Ramos (cell line): ENCODE data around the gene MSH3.
"Not testable (repeated sequence)": the region's sequence is repeated elsewhere in the genome, so short reads cannot be mapped to it uniquely, and the experiment has no call there.

Experiments used
- in situ Hi-C: fragments of 300-500 bp; cut with MboI; formaldehyde crosslinking; loops from one replicate; pipeline ENCODE4 v1.14.3; 2022; ENCODE audit warnings: low sequenced_read_pairs; ENCODE audit not compliant: unreplicated experiment

The MSH3 gene

DNA sequence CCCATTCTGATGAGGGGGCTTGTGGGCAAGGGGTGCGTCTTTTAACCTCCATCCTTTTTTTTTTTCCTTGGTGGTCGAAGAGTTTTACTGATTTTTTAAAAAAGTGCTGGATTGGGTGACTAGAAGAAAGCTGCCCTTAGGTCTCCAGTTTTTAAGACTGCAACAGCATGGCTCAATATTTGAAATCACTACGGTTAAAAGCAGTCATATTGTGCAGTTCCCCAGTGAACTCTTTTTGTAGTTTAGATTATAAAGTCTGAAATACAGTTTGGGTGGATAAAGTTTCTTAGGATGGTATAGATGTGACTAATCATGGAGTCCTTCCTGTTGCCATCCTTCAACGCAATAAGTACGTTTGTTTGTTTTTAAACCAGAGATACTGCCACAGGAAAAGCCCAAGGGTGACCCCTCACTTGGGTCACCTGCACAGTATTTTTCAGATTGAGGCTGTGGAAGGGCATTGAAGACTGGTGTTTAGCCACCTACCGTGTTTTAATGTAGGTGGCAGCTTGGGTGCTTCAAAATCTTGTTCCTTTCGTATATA, 851 bp downstream of the MSH3 start:
- in situ Hi-C loops: no loop called here

DNA sequence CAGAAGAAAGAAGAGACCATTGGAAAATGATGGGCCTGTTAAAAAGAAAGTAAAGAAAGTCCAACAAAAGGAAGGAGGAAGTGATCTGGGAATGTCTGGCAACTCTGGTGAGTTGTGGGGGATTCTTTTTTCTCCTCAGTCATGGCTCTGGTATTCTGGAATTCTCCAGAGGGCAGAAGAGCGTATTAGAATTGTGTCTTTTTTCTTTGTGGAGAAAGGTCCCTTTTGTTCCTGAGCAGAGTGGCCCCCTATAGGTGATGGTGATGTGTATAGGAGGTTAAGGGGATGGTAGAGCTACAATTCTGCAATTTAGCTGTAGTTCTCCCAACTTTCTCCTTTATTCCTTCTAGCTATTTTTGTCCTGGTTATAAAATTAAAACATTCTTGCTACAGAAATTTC, 2.0 kb downstream of the MSH3 start:
- in situ Hi-C loops: no loop called here

DNA sequence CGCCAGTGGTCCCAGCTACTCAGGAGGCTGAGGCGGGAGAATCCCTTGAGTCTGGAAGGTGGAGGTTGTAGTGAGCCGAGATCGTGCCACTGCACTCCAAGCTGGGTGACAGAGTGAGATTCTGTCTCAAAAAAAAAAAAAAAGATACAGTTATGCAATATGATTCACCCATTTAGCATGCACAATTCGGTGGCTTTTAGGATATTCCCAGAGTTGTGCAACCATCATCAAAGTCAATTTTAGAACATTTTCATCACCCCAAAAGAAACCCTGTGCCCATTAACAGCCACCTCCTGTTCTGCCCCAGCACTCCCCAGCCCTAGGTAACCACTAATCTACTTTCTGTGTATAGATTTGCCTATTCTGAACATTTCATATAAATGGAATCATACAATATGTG, 4.7 kb downstream of the MSH3 start:
- in situ Hi-C loops: no loop called here

DNA sequence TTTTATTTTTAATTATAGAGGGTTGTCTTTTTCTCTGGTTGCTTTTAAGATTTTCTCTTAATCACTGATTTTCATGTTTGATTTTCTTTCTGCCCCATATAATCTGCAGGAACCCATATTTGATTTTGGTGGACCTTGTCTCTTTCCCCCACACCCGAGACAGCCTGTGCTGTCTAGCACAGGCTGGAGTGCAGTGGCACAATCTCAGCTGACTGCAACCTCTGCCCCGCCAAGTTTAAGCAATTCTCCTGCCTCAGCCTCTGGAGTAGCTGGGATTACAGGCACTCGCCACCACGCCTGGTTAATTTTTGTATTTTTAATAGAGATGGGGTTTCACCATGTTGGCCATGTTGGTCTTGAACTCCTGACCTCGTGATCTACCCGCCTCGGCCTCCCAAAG, 6.2 kb downstream of the MSH3 start:
- in situ Hi-C loops: not testable (repeated sequence)

DNA sequence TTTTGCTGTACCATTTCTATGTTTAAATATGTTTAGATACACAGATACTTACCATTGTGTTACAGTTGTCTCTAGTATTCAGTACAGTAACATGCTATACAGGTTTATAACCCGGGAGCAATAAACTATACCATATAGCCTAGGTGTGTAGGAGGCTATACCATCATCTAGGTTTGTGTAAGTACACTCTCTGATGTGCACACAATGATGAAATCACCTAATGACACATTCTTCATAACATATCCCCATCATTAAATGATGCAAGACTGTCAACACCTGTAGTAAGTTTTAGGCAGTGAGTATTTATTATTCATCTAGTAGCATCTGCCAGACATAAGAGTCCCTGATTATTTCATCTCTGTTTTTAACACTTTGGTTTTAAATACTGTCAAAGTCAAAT, 7.7 kb downstream of the MSH3 start:
- in situ Hi-C loops: no loop called here

DNA sequence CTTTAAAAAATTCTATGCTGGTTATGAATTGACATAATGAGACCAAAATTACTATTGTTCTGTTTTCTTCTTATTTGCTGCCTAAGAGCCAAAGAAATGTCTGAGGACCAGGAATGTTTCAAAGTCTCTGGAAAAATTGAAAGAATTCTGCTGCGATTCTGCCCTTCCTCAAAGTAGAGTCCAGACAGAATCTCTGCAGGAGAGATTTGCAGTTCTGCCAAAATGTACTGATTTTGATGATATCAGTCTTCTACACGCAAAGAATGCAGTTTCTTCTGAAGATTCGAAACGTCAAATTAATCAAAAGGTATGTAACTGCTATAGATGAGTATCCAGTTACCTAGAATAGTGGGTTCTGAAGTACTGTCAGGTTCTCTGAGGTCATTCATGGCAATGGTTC, 10.6 kb downstream of the MSH3 start:
- in situ Hi-C loops: no loop called here

DNA sequence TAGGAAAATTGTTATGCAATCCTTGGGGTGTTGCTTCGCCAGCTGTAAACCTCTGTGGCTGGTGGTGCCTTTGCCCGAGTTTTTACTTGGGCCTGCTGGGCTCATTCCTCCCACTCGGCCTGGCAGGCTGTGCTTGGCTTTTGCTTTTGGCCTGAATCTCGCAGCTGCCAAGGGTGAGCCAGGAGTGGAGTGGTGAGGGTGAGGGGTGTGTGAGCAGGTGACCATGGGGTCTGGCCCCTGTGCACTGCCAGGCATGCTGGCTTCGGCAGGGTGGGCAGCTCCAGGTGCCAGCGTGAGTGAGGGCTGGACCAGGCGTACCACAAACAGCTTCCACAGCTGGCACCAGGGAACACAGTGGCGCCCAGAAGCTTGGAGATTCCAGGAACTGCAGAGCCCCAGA, 12.9 kb downstream of the MSH3 start:
- in situ Hi-C loops: no loop called here

DNA sequence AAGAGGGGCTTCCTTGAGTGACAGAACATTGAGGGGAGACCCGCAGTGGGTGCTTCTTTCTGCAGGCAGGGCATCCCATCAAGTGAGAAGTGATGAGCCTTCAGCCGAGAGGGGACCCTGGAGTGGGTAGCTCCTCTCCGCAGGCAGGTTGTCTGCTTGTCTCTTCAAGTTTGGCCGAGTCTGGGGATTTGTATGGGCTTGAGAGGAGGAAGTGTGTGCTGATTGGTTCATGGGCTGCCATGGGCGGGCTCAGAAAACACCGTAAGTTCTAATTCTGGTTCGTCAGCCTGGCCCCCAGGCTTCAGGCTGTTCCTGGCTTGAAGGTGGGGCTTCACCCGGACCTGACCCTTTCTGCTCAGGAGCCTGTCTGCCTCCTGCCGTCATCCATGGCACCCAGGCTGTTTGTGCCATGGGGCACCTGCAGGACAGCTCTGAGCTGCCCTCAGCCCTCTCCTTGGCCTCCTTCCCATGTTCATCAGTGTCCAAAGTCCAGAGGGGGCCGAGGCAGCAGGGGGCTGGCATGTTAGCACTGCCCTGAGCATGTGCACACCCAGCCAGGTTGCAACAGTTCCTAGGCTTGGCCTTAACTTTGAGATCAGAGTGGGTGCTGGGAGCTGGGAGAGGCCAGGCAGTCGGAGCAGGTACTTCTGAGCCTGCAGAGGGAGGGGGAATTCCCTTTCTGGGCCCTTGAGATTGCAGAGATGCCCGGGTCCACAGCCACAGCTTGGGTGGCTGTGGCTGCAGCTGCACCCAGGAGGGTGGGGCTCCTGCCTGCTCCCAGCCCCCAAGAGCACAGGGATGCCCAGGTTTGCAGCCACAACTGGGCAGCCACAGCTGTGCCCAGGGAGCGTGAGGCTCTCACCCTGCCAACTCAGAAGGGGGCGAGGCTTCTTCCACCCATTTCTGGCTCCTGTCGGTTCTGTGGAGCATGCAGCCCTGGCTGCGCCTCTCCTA, 13.8 kb downstream of the MSH3 start:
- in situ Hi-C loops: no loop called here

DNA sequence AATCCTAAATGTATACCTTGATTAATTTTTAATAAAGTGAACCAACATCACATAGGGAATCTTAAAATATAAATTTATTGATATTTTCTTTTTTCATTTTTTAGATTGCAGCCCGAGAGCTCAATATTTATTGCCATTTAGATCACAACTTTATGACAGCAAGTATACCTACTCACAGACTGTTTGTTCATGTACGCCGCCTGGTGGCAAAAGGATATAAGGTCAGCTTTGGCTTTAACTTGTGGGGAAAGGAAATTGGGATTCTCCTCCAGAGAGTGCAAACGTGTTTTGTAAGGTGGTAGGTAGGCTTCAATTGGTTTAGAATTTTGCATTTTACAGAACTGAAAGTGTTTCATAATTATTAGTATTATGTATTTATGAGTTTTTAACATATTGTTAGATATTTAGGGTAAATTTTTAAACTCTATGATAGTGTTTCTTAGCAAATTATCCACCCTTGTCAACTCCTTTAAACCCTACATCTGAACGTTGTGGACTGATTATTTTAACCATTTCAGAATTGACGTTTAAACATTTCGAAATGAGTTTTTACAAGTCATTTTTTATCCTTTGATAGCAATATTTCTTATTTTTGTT, 17.8 kb downstream of the MSH3 start:
- in situ Hi-C loops: loop anchor here (10.0 kb wide), 1 partner anchor 577 kb away; no protein-coding TSS in a partner anchor

DNA sequence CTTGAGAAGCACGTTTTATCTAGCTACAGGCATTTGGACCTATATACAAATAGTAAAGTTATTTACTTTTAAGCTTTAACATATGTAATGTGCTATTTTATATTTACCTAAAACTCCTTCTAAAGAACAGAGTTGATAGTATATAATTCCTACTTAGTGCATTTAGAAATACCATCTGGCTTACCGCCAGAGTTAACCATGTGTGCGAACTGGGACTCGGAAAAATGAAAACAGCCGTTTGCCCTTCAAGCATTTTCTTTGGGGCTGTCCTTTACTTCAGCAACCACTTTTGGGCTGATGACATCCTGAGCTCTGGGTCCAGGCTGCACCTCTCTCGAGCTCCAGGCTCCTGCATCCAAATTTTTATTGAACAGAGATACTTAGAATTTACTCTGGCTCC, 22.3 kb downstream of the MSH3 start:
- in situ Hi-C loops: loop anchor here (10.0 kb wide), 1 partner anchor 582 kb away; no protein-coding TSS in a partner anchor

DNA sequence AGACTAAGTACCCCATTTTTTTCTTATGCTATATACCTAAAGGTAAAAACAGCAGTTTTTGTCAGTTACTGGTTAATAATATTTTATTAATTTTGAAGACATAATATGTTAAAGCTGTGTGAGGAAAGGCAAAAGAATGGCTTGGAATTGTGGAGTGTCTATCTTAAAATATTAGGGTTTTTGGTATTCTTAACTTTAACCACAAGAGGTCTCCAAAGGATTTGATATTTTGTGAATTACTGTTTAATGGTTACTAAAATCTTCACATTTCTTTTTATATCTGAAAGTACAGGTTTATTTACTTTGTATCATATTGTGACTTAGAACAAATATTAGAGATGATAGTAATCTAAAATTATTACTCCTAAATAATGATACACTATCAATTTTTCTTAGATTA, 32.3 kb downstream of the MSH3 start:
- in situ Hi-C loops: no loop called here

DNA sequence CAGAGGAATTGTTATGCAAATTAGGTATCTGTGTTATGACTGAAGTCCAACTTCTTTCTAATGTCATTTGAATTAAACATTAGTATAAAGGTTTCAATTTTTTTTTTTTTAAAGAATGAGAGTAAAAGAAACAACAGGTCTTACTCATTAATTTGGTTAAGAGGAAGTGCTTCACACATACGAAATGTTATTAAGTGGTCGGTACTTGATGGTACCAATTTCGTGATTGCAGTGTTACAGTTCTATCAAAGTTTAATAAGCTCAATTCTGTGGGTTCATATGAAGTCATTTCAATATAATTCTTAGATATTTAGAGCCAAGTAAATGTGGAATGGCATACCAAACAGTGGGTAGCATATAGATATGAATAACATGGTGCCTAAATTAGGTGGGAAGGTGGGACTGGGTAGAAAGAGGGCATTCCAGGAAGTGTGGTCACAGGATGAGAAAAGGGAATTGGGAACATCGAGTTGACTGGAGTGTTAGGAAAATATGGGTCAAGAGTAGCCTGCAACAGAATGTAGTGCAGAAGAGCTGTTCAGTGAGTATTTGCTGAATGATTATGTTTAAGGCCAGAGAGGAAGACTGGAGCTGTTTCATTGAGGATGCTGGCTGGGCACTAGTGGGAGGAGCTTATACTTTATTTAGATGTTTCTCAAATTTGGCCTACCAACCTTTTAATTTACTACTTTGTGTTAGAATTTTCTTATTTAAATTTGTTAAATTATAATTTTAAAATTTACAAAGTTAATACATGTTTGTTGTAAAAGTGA, 34.4 kb downstream of the MSH3 start:
- in situ Hi-C loops: no loop called here

DNA sequence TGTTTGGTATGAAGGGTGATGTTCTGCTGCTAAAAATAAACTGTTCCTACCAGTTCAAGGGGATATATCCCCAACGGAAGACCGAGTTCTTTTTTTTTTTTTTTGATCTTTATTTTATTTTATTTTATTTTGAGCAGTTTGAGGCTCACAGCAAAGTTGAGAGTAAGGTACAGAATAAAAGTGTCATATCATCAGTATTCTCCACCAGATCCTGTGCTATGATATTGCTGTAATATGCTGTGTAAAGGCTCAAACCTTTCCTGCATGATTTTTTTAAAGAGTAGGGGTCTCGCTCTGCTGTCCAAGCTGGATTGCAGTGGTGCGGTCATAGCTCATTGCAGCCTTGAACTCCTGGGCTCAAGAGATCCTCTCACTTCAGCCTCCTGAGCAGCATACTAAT, 35.2 kb downstream of the MSH3 start:
- in situ Hi-C loops: no loop called here

DNA sequence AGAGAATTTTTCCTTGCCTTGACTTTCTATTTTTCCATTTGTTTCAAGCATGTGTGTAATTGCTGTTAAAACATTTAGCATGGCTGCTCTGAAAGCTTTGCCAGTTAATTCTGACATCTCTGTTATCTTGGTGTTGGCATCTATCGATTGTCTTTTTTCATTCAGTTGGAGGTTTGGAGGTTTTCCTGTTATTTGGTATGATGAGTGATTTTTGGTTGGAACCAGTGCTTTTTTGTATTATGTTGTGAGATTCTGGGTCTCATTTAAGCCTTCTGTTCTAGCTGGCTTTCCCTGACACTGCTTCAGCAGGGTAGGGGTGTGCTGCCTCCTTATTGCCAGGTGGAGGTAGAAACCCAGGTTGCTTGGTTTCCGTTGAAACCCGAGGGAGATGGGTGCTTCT, 41.2 kb downstream of the MSH3 start:
- in situ Hi-C loops: no loop called here

DNA sequence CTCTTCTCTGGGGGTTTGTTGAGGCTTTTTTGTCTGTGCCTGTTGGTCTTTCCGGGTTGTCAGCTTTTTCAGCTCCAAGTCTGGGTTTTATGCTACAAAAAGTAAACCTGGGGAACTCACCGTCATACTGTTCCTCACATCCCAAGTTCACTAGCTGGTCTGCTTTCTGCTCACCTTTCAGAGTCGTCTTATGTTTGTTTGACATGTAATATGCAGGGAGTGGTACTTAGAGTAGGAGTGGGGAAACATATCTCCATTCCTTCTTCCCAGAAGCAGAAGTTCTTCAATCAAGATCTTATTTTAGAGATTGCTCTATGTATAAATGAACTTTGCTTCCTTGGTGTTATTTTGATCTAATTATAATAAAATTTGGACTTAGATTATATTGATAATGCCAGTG, 42.0 kb downstream of the MSH3 start:
- in situ Hi-C loops: no loop called here

DNA sequence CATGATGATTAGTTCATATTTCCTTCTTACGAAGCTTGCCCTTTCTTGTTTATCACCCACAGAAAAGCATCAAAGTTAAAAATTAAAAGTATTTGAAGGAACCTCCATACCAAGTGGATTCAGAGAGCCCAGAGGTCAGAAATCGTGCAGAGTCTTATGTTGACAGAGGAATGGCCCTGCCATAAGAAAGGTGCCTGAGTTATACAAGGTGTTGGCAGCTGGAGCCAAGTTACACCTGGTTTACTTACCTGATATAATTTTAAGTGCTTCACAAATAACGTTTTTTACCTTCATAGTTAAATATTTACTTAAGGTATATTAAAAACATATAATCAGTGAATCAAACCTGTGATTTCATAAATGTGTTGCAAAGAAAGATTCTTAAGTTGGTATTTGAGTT, 42.6 kb downstream of the MSH3 start:
- in situ Hi-C loops: no loop called here

DNA sequence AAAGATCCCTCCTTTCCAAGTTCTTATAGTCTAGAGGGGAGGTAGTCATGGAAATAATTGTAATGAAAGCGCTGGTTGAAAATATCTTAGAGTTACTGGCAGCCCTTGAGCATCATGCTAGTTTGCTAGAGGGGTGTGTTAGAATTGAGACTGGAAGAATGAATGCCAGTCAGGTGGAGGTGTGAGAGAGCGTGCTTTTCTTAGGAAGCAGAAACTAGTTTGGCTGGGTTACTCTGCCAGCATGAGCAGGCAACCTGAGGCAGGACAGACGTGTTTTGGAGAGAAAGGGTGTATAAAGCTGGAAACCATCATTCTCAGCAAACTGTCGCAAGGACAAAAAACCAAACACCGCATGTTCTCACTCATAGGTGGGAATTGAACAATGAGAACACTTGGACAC, 43.9 kb downstream of the MSH3 start:
- in situ Hi-C loops: no loop called here

DNA sequence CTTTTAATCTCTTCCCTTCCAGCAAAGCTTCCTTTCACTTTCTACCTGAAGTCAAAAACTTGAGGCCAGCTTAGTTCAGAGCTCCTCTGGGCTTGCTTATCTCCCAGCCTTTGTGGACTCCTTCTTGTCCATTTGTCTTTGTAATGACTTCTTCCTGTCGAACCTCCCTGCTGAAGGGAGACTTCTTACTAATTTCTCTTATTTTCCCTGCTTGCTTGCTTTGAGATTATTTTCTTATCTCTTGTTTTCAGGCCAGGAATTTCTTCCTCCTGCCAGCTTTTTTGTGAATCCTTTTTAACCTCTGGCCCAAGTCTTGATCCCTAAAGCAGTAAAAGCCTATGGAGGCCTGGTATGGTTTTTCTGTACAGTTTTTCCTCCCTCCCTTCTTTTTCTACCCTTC, 47.1 kb downstream of the MSH3 start:
- in situ Hi-C loops: no loop called here

DNA sequence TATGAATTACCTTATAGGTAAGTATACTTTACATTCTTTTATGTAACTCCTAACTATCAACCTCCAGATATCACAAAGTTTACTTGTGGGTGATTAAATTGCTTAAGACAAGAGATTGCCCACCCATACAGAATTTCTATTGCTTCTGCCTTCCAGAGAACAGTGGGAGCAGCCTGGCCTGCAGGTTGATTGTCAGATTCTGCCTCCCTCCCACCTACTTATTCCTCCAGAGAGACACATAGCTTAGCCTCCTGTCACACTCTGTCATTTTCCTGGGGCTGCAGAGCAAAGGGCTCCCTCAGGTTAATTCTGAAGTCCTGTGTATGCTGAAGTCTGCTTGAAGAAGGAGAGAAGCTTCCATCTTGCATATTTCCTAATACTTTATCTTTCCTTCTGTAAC, 48.8 kb downstream of the MSH3 start:
- in situ Hi-C loops: no loop called here

DNA sequence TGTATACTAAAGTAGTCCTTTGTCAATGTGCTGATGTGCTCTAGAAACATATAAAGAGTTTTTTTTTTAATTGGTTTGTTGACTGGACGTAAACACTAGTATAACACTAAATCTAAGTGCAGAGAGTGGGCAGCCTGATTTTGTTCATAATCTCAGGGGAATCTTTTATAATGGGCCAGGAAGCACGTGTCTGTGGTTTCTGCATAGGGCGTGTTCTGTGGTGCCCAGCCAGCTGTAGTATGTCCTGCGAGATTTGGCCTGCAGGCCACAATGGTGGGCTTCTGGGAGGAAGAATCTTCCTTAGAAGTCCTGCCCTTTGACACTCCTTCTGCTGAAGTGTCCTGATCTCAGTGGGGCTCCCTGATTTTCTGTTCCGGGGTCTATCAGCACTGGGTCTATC, 49.3 kb downstream of the MSH3 start:
- in situ Hi-C loops: no loop called here

DNA sequence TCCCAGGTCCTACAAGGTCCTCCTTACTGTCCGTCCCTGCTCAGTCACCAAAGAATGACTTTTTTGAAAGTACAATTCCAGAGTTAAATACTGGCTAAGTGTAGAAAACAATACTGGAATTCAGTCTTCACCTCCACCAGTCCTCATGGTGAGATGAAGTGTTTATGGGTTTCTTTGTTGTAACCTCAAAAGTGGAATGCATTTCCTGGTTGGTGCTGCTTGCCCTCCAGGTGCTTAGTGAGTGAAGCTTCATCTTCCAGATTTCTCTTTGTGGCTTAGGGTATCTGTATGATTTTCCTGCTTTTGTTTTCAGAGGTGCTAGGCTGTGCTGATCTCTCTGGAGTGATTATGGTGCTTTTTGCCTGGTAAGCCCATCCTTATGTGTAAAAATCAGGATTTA, 49.8 kb downstream of the MSH3 start:
- in situ Hi-C loops: no loop called here
